Breast epithelium (tissue), 4 donors: ENCODE results near the gene PARD3B. TPM values are rescaled to one million over a fixed set of nuclear protein-coding genes. Genes with fewer than 3 reads are reported as not detected.

Experiments
- DNase-seq, 2 donors: peaks; one replicate each; pipeline ENCODE4 v3.0.0-alpha.2; 2019; ENCODE audit warnings: low spot score in 2 of 2
- H3K27ac ChIP-seq, 2 donors: fragments of 200-600 bp; sonication (generic) in 1 of 2; one replicate each; pipeline ENCODE4 v1.5.1; 2016 to 2019; ENCODE audit warnings: mild to moderate bottlenecking in 1 of 2
- H3K27me3 ChIP-seq, 2 donors: fragments of 200-600 bp; sonication (generic) in 1 of 2; one replicate each; pipeline versions ENCODE4 v1.5.1 to v1.6.0; 2017 to 2019; ENCODE audit warnings: control low read depth in 1 of 2, mild to moderate bottlenecking in 1 of 2
- H3K36me3 ChIP-seq: fragments of 200-600 bp; one replicate; pipeline ENCODE4 v1.5.1; 2019
- H3K4me1 ChIP-seq, 2 donors: fragments of 200-600 bp; sonication (generic); one replicate each; pipeline ENCODE4 v1.5.1; 2016 to 2019; ENCODE audit warnings: control low read depth in 1 of 2
- H3K4me3 ChIP-seq, 3 donors: fragments of 200-600 bp; sonication (generic); 1 replicate in 2 of 3; 2 replicates in 1 of 3; pipeline ENCODE4 v1.5.1; 2016 to 2019; ENCODE audit warnings: mild to moderate bottlenecking in 3 of 3, moderate library complexity in 2 of 3
- H3K9me3 ChIP-seq, 2 donors: fragments of 200-600 bp; sonication (generic) in 1 of 2; one replicate each; pipeline ENCODE4 v1.5.1; 2016 to 2019; ENCODE audit warnings: control low read depth in 1 of 2
- CTCF ChIP-seq, 3 donors: fragments of 450-650 bp; IDR thresholded peaks; one replicate each; pipeline ENCODE4 v1.5.1; 2016 to 2017; ENCODE audit warnings: antibody characterized with exemption in 3 of 3, mild to moderate bottlenecking in 3 of 3, moderate library complexity in 3 of 3
- POLR2A ChIP-seq: fragments of 450-650 bp; IDR thresholded peaks from one replicate; pipeline ENCODE4 v1.6.1; 2016; ENCODE audit warnings: antibody characterized with exemption, mild to moderate bottlenecking, moderate library complexity
- POLR2AphosphoS5 ChIP-seq, 3 donors: sonication (generic); formaldehyde crosslinking; IDR thresholded peaks; one replicate each; pipeline ENCODE4 v1.6.1; 2017; ENCODE audit warnings: antibody characterized with exemption in 3 of 3
- intact Hi-C: fragments of 100-400 bp; cut with DNase I; formaldehyde crosslinking; loops from one replicate; pipeline ENCODE4 v1.15.1; 2023; ENCODE audit warnings: low total_unique reads
- total RNA-seq, 3 donors: library from RNA; depleted of rRNA; stranded (reverse); fragments of >200 nt; gene quantifications; one replicate each; pipeline ENCODE4 v1.1.0, GENCODE V29; 2016

The PARD3B gene
- total RNA-seq, 3 donors from 2014 or later: 24.6 to 66.2 (median 25.9) TPM

- Histone ChIP-seq H3K27me3 (no peaks in the 10 kb centered on the region), H3K9me3 (no peaks in the 10 kb centered on the region), H3K4me3 (no peak overlapping the region), H3K4me1 (no peaks in the 10 kb centered on the region), H3K36me3 (no peaks in the 10 kb centered on the region), H3K27ac (no peak overlapping the region)
- TF ChIP-seq CTCF (IDR thresholded peaks at IDR 0.05): no peak
- TF ChIP-seq POLR2AphosphoS5 (IDR thresholded peaks at IDR 0.05): no peak
- intact Hi-C loops: no loop called here
- DNase-seq: no peak
Measured at GRCh38 chr2:205401511-205401910, 856.2 kb downstream of the PARD3B start.

GRCh38 chr2:205402011-205402410 lies 856.7 kb downstream of the PARD3B start:
- Histone ChIP-seq H3K36me3 (no peaks in the 10 kb centered on the region), H3K27me3 (no peaks in the 10 kb centered on the region), H3K4me1 (no peaks in the 10 kb centered on the region), H3K4me3 (no peak overlapping the region), H3K9me3 (no peaks in the 10 kb centered on the region), H3K27ac (no peak overlapping the region)
- intact Hi-C loops: no loop called here
- no peak for DNase-seq
- TF ChIP-seq POLR2A (no peak), CTCF (IDR thresholded peaks at IDR 0.05) (no peak), POLR2AphosphoS5 (IDR thresholded peaks at IDR 0.05) (no peak)

GRCh38 chr2:205403244-205403825 lies 858.1 kb downstream of the PARD3B start:
- Histone ChIP-seq H3K27ac (no peak overlapping the region), H3K27me3 (no peaks in the 10 kb centered on the region), H3K4me1 (no peaks in the 10 kb centered on the region), H3K9me3 (no peaks in the 10 kb centered on the region), H3K36me3 (no peaks in the 10 kb centered on the region), H3K4me3 (no peak overlapping the region)
- intact Hi-C loops: no loop called here
- no peak for DNase-seq
- TF ChIP-seq POLR2A: no peak
- no peak for TF ChIP-seq POLR2AphosphoS5 (IDR thresholded peaks at IDR 0.05)
- no peak for TF ChIP-seq CTCF (IDR thresholded peaks at IDR 0.05)

GRCh38 chr2:205405194-205405593 lies 859.9 kb downstream of the PARD3B start:
- no peak for DNase-seq
- no peaks in the 10 kb centered on the region for H3K4me1 ChIP-seq
- no peak overlapping the region for H3K27ac ChIP-seq
- H3K36me3 ChIP-seq: no peaks in the 10 kb centered on the region
- TF ChIP-seq CTCF (IDR thresholded peaks at IDR 0.05): no peak
- H3K9me3 ChIP-seq: no peaks in the 10 kb centered on the region
- intact Hi-C loops: no loop called here
- no peaks in the 10 kb centered on the region for H3K27me3 ChIP-seq
- H3K4me3 ChIP-seq: no peak overlapping the region

GRCh38 chr2:205405752-205406151 lies 860.5 kb downstream of the PARD3B start:
- DNase-seq: no peak
- no peaks in the 10 kb centered on the region for H3K9me3 ChIP-seq
- TF ChIP-seq POLR2AphosphoS5 (IDR thresholded peaks at IDR 0.05) (no peak), CTCF (IDR thresholded peaks at IDR 0.05) (no peak), POLR2A (no peak)
- no peaks in the 10 kb centered on the region for H3K27me3 ChIP-seq
- no peak overlapping the region for H3K27ac ChIP-seq
- H3K4me1 ChIP-seq: no peaks in the 10 kb centered on the region
- H3K4me3 ChIP-seq: no peak overlapping the region
- no peaks in the 10 kb centered on the region for H3K36me3 ChIP-seq
- intact Hi-C loops: no loop called here
